Liver (tissue), 9 donors: ENCODE results near the gene FAXDC2. TPM values are rescaled to one million over a fixed set of nuclear protein-coding genes. Genes with fewer than 3 reads are reported as not detected.

Experiments
- DNase-seq: peaks from one replicate; pipeline ENCODE4 v3.0.0-alpha.2; 2017; ENCODE audit warnings: low spot score
- H3K27ac ChIP-seq, 2 donors: one replicate each; pipeline ENCODE4 v1.7.0; 2013; ENCODE audit warnings: inconsistent platforms in 2 of 2, low read length in 2 of 2, control low read depth in 1 of 2, low read depth in 1 of 2, mild to moderate bottlenecking in 1 of 2
- H3K27me3 ChIP-seq, 4 donors: one replicate each; pipeline versions ENCODE4 v1.6.1 to v1.7.0; 2013; ENCODE audit warnings: low read length in 3 of 4, inconsistent platforms in 1 of 4, mild to moderate bottlenecking in 1 of 4, moderate library complexity in 1 of 4; ENCODE audit not compliant: control insufficient read depth in 4 of 4, insufficient read depth in 4 of 4
- H3K36me3 ChIP-seq, 4 donors: one replicate each; pipeline versions ENCODE4 v1.6.1 to v1.7.0; 2013; ENCODE audit warnings: low read length in 3 of 4, mild to moderate bottlenecking in 3 of 4, low read depth in 1 of 4, moderate library complexity in 1 of 4; ENCODE audit not compliant: control insufficient read depth in 4 of 4, insufficient read depth in 3 of 4
- H3K4me1 ChIP-seq, 4 donors: one replicate each; pipeline versions ENCODE4 v1.6.1 to v1.7.0; 2013; ENCODE audit warnings: low read length in 3 of 4, mild to moderate bottlenecking in 3 of 4, moderate library complexity in 1 of 4; ENCODE audit not compliant: control insufficient read depth in 4 of 4, insufficient read depth in 4 of 4
- H3K4me3 ChIP-seq, 3 donors: one replicate each; pipeline versions ENCODE4 v1.6.1 to v1.7.0; 2013; ENCODE audit warnings: low read length in 3 of 3, control low read depth in 1 of 3, low read depth in 1 of 3, mild to moderate bottlenecking in 1 of 3
- H3K9ac ChIP-seq, 2 donors: one replicate each; pipeline ENCODE4 v1.7.0; 2013; ENCODE audit warnings: low read length in 2 of 2, mild to moderate bottlenecking in 2 of 2, moderate library complexity in 2 of 2, control low read depth in 1 of 2, low read depth in 1 of 2
- H3K9me3 ChIP-seq, 4 donors: one replicate each; pipeline versions ENCODE4 v1.6.1 to v1.7.0; 2013; ENCODE audit warnings: low read length in 3 of 4; ENCODE audit not compliant: control insufficient read depth in 4 of 4
- ATF3 ChIP-seq: IDR thresholded peaks from 2 replicates; pipeline ENCODE4 v1.6.1; 2016; ENCODE audit warnings: antibody characterized with exemption
- EGR1 ChIP-seq, 2 donors: IDR thresholded peaks; 2 replicates each; pipeline ENCODE4 v1.6.1; 2016 to 2018; ENCODE audit warnings: antibody characterized with exemption in 2 of 2, low read depth in 2 of 2
- FOXA1 ChIP-seq: IDR thresholded peaks from 2 replicates; pipeline ENCODE4 v1.6.1; 2016; ENCODE audit warnings: antibody characterized with exemption
- GABPA ChIP-seq, 2 donors: IDR thresholded peaks in 1 of 2; conservative IDR thresholded peaks in 1 of 2; 2 replicates each; pipeline ENCODE4 v1.6.1; 2016; ENCODE audit warnings: antibody characterized with exemption in 2 of 2, mild to moderate bottlenecking in 1 of 2, moderate library complexity in 1 of 2
- HNF4A ChIP-seq, 2 donors: conservative IDR thresholded peaks; 2 replicates each; pipeline ENCODE4 v1.6.1; 2016; ENCODE audit warnings: antibody characterized with exemption in 2 of 2, mild to moderate bottlenecking in 2 of 2
- HNF4G ChIP-seq: IDR thresholded peaks from 2 replicates; pipeline ENCODE4 v1.6.1; 2016; ENCODE audit warnings: antibody characterized with exemption
- JUND ChIP-seq, 2 donors: IDR thresholded peaks; 2 replicates each; pipeline ENCODE4 v1.6.1; 2016; ENCODE audit warnings: antibody characterized with exemption in 2 of 2
- MAX ChIP-seq: IDR thresholded peaks from 2 replicates; pipeline ENCODE4 v1.6.1; 2016; ENCODE audit warnings: antibody characterized with exemption
- REST ChIP-seq: IDR thresholded peaks from 2 replicates; pipeline ENCODE4 v1.6.1; 2016; ENCODE audit warnings: antibody characterized with exemption, mild to moderate bottlenecking
- RXRA ChIP-seq, 2 donors: IDR thresholded peaks; 2 replicates each; pipeline ENCODE4 v1.6.1; 2017 to 2018; ENCODE audit warnings: antibody characterized with exemption in 2 of 2, mild to moderate bottlenecking in 1 of 2
- SP1 ChIP-seq: IDR thresholded peaks from 2 replicates; pipeline ENCODE4 v1.6.1; 2018; ENCODE audit warnings: antibody characterized with exemption, mild to moderate bottlenecking
- TAF1 ChIP-seq: conservative IDR thresholded peaks from 2 replicates; pipeline ENCODE4 v1.6.1; 2016; ENCODE audit warnings: antibody characterized with exemption, mild to moderate bottlenecking
- YY1 ChIP-seq: IDR thresholded peaks from 2 replicates; pipeline ENCODE4 v1.6.1; 2016; ENCODE audit warnings: antibody characterized with exemption, mild to moderate bottlenecking
- ZBTB33 ChIP-seq: IDR thresholded peaks from 2 replicates; pipeline ENCODE4 v1.6.1; 2016; ENCODE audit warnings: antibody characterized with exemption
- WGBS: extraction: QIAGEN DNeasy Blood & Tissue Kit; methylation state at CpG from one replicate; pipeline ENCODE4 v1.1.7; 2013; 5-methylcytosine and 5-hydroxymethylcytosine counted together
- polyA plus RNA-seq, 2 donors: library from polyadenylated mRNA; stranded (reverse) in 1 of 2; unstranded in 1 of 2; fragments of 200-250 nt in 1 of 2; fragments of >200 nt in 1 of 2; fragmentation: Nextera tagmentation in 1 of 2; extraction: Ambion mirVana in 1 of 2; gene quantifications; one replicate each; pipeline versions ENCODE4 v1.2.1 to v1.2.3, GENCODE V29; 2013 to 2015
- total RNA-seq, 2 donors: library from RNA; depleted of rRNA; stranded (reverse); fragments of >200 nt; gene quantifications; one replicate each; pipeline ENCODE4 v1.2.3, GENCODE V29; 2014
- TF ChIP-seq, protein P1 (sequence below): fragments of 150-350 bp; IDR thresholded peaks from 2 replicates; pipeline ENCODE4 v1.5.1; 2017; ENCODE audit warnings: improper control_type of control experiment, low read depth, low read length; ENCODE audit not compliant: missing input control
- donor health status: healthy.
- donor health status: healthy.
- donor health status: healthy.
- donor health status: healthy.
- donor health status: healthy.

FAXDC2 gene
- total and polyA plus RNA-seq, 4 donors, result 27.5 to 110 (median 64.5) TPM

- TF ChIP-seq HNF4G, result no peak
Observed at GRCh38 chr5:154844809-154845208, 5.6 kb downstream of the FAXDC2 start (continued).

- peaks cover 0 to 10% (median 2%) of the 10 kb centered on the region in 4 donors for H3K4me1 ChIP-seq
- H3K9ac ChIP-seq, result no peak overlapping the region
- WGBS, result 56% methylated on average over 6 of the region's 6 CpGs
- TF ChIP-seq REST (no peak), HNF4A (conservative IDR thresholded peaks at IDR 0.05) (peak in 1 of 2 donors; percentile 5)
- H3K27ac ChIP-seq, result no peak overlapping the region
- no peaks in the 10 kb centered on the region for H3K9me3 ChIP-seq
- no peak overlapping the region for H3K4me3 ChIP-seq
- no peaks in the 10 kb centered on the region for H3K36me3 ChIP-seq
- H3K27me3 ChIP-seq, result no peaks in the 10 kb centered on the region
- no peak for DNase-seq
Observed at GRCh38 chr5:154842689-154843530, 7.5 kb downstream of the FAXDC2 start.

- no peak for TF ChIP-seq ZBTB33
- no peak for TF ChIP-seq HNF4G
- TF ChIP-seq RXRA (IDR thresholded peaks at IDR 0.05), result no peak
- no peak for TF ChIP-seq GABPA (IDR thresholded peaks at IDR 0.05 in 1 of 2, conservative IDR thresholded peaks at IDR 0.05 in 1 of 2)
- no peak for TF ChIP-seq YY1
- TF ChIP-seq TAF1, result no peak
- TF ChIP-seq FOXA1, result no peak
- TF ChIP-seq, protein P1, sequence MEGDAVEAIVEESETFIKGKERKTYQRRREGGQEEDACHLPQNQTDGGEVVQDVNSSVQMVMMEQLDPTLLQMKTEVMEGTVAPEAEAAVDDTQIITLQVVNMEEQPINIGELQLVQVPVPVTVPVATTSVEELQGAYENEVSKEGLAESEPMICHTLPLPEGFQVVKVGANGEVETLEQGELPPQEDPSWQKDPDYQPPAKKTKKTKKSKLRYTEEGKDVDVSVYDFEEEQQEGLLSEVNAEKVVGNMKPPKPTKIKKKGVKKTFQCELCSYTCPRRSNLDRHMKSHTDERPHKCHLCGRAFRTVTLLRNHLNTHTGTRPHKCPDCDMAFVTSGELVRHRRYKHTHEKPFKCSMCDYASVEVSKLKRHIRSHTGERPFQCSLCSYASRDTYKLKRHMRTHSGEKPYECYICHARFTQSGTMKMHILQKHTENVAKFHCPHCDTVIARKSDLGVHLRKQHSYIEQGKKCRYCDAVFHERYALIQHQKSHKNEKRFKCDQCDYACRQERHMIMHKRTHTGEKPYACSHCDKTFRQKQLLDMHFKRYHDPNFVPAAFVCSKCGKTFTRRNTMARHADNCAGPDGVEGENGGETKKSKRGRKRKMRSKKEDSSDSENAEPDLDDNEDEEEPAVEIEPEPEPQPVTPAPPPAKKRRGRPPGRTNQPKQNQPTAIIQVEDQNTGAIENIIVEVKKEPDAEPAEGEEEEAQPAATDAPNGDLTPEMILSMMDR, result no peak
- no peak for TF ChIP-seq ATF3
- TF ChIP-seq MAX, result no peak
- no peak for TF ChIP-seq REST
- TF ChIP-seq SP1, result no peak
- no peak for TF ChIP-seq JUND (IDR thresholded peaks at IDR 0.05)
- no peak for TF ChIP-seq EGR1 (IDR thresholded peaks at IDR 0.05; ENCODE audit: low read depth in 2 of 2)
- Histone ChIP-seq H3K9ac (no peak overlapping the region), H3K4me1 (peaks cover 10 to 23% (median 14%) of the 10 kb centered on the region in 4 donors), H3K27ac (no peak overlapping the region), H3K9me3 (no peaks in the 10 kb centered on the region), H3K36me3 (no peaks in the 10 kb centered on the region), H3K27me3 (no peaks in the 10 kb centered on the region), H3K4me3 (no peak overlapping the region)
- DNase-seq, result no peak
Observed at GRCh38 chr5:154841273-154841661, 9.1 kb downstream of the FAXDC2 start.
